ENCODE results near the gene CEP78.
"Not testable (repeated sequence)": the region's sequence is repeated elsewhere in the genome, so short reads cannot be mapped to it uniquely, and the experiment has no call there.

GRCh38 chr9:78221841-78222240, 14.0 kb upstream of the CEP78 start:
- TF ChIP-seq CTCF (IDR thresholded peaks at IDR 0.05); POLR2A (IDR thresholded peaks at IDR 0.05; ENCODE audit: low read depth); EP300 (IDR thresholded peaks at IDR 0.05); POLR2AphosphoS5 (IDR thresholded peaks at IDR 0.05): not testable (repeated sequence)

Measured in esophagus muscularis mucosa (tissue), 4 donors.